Vagina (tissue), 2 donors: ENCODE results near the gene CHCHD6.

ENCODE experiments used
- CTCF ChIP-seq, 3 experiments: fragments of 450-650 bp in 2 of 3; fragments of 200-600 bp in 1 of 3; sonication (generic) in 1 of 3; IDR thresholded peaks; one replicate each; pipeline ENCODE4 v1.5.1; 2017 to 2019; ENCODE audit warnings: antibody characterized with exemption in 3 of 3, mild to moderate bottlenecking in 2 of 3, moderate library complexity in 2 of 3
- POLR2A ChIP-seq, 2 donors: fragments of 450-650 bp; IDR thresholded peaks; one replicate each; pipeline ENCODE4 v1.6.1; 2017; ENCODE audit warnings: antibody characterized with exemption in 2 of 2, mild to moderate bottlenecking in 2 of 2, moderate library complexity in 2 of 2
- POLR2AphosphoS5 ChIP-seq, 2 donors: sonication (generic); formaldehyde crosslinking; IDR thresholded peaks; one replicate each; pipeline ENCODE4 v1.9.0; 2017; ENCODE audit warnings: antibody characterized with exemption in 2 of 2, mild to moderate bottlenecking in 2 of 2, low read depth in 1 of 2; ENCODE audit not compliant: insufficient read depth in 1 of 2

GRCh38 chr3:126985132-126985985 is 281.3 kb downstream of the CHCHD6 start:
- no peak for TF ChIP-seq POLR2A (IDR thresholded peaks at IDR 0.05)
- no peak for TF ChIP-seq CTCF (IDR thresholded peaks at IDR 0.05)
- TF ChIP-seq POLR2AphosphoS5 (IDR thresholded peaks at IDR 0.05; ENCODE audit: insufficient read depth in 1 of 2, low read depth in 1 of 2): no peak
